Upper lobe of left lung (tissue), 6 donors: ENCODE results near the gene SSNA1. TPM values are rescaled to one million over a fixed set of nuclear protein-coding genes. Genes with fewer than 3 reads are reported as not detected.
A peak's percentile ranks its signal among the peaks of the same experiment; 100 is the strongest.

ENCODE experiments used
- ATAC-seq, 2 donors: fragments of 200-7000 bp; cut with Tn5 transposase; one replicate each; pipeline ENCODE4 v1.9.1; 2022; ENCODE audit warnings: mild to moderate bottlenecking in 2 of 2, moderate library complexity in 2 of 2; ENCODE audit not compliant: low FRiP score in 2 of 2
- DNase-seq, 2 donors: peaks; one replicate each; pipeline ENCODE4 v3.0.0-alpha.2; 2019 to 2020
- H3K27ac ChIP-seq, 4 donors: fragments of 200-600 bp; sonication (generic); one replicate each; pipeline ENCODE4 v1.5.1; 2016 to 2019
- H3K27me3 ChIP-seq, 4 donors: fragments of 200-600 bp; sonication (generic); one replicate each; pipeline ENCODE4 v1.5.1; 2017 to 2019
- H3K36me3 ChIP-seq, 4 donors: fragments of 200-600 bp; sonication (generic); one replicate each; pipeline ENCODE4 v1.5.1; 2016 to 2019
- H3K4me1 ChIP-seq, 4 donors: fragments of 200-600 bp; sonication (generic); one replicate each; pipeline ENCODE4 v1.5.1; 2018 to 2019
- H3K4me3 ChIP-seq, 4 donors: fragments of 200-600 bp; sonication (generic); one replicate each; pipeline ENCODE4 v1.5.1; 2017 to 2019; ENCODE audit warnings: mild to moderate bottlenecking in 2 of 4, moderate library complexity in 1 of 4
- H3K9me3 ChIP-seq, 4 donors: fragments of 200-600 bp; sonication (generic); one replicate each; pipeline ENCODE4 v1.5.1; 2018 to 2019
- EP300 ChIP-seq, 4 donors: sonication (generic); formaldehyde crosslinking; IDR thresholded peaks; one replicate each; pipeline ENCODE4 v1.5.1; 2017; ENCODE audit warnings: antibody characterized with exemption in 4 of 4, control low read depth in 2 of 4
- POLR2A ChIP-seq, 4 donors: fragments of 450-650 bp; IDR thresholded peaks; one replicate each; pipeline ENCODE4 v1.5.1; 2016 to 2017; ENCODE audit warnings: antibody characterized with exemption in 4 of 4, mild to moderate bottlenecking in 2 of 4
- POLR2AphosphoS5 ChIP-seq, 2 donors: sonication (generic); formaldehyde crosslinking; IDR thresholded peaks; one replicate each; pipeline ENCODE4 v1.5.1; 2017; ENCODE audit warnings: antibody characterized with exemption in 2 of 2
- WGBS, 2 donors: methylation state at CpG; one replicate each; pipeline ENCODE4 v1.1.5; 2017 to 2018; 5-methylcytosine and 5-hydroxymethylcytosine counted together
- total RNA-seq, 6 donors: library from RNA; depleted of rRNA in 4 of 6; stranded (reverse); fragments of >200 nt in 4 of 6; gene quantifications; one replicate each; pipeline versions ENCODE4 v1.1.0 to v1.2.1, GENCODE V29; 2016 to 2021
- TF ChIP-seq, protein P1 (sequence below), 6 experiments: fragments of 450-650 bp in 4 of 6; fragments of 200-600 bp in 2 of 6; sonication (generic) in 2 of 6; IDR thresholded peaks; one replicate each; pipeline ENCODE4 v1.5.1; 2016 to 2019; ENCODE audit warnings: antibody characterized with exemption in 6 of 6
- donor health status: DM: no; HTN: no; CAD: no; lungs with moderate emphysema.
- donor health status: DM: no; HTN: yes; CAD: no; lungs with severe emphysema.

Gene SSNA1
- total RNA-seq, 6 donors from 2014 or later, result 39.8 to 110 (median 73.0) TPM

DNA sequence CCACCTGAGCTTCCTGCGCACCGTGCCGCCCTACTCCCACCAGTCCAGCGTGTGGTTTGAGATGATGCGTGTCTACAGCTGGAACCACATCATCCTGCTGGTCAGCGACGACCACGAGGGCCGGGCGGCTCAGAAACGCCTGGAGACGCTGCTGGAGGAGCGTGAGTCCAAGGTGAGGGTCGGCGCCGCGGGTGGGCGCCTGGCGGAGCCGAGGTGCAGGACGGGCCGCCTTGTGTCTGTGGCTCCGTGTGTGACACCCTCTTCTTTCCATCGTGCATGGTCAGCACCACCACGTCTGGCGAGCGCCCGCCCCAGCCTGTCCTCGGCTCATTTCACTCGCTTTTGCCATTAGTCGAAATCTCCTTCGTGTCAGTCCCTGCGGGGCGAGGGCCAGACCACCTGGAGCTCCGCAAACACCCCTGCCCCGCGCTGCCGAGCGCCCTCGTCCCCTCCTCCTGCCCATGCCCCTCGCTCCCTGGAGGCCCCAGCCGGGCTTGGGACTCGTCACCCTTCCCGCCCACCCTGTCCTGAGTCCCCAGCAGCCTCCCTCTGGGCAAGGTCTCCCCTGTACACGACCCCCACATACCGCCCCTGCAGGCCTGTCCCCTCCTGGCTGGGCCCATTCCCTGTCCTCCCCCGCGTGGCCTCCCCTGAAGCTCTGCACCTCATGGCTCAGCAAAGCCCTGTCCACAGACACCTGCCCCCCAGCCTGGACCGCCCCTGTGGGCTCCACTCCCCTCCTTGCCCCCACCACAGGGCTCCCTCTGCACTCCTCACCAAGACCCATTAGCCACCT is 42.5 kb upstream of the SSNA1 start:
- WGBS, 2 donors, result 53 to 63% methylated on average over 24 to 34 of the region's 49 CpGs
- Histone ChIP-seq H3K4me3 (no peak overlapping the region), H3K9me3 (peaks cover 0 to 4% (median 0%) of the 10 kb centered on the region in 4 donors), H3K27me3 (peaks cover 0 to 22% (median 0%) of the 10 kb centered on the region in 4 donors), H3K27ac (no peak overlapping the region), H3K36me3 (no peaks in the 10 kb centered on the region), H3K4me1 (no peaks in the 10 kb centered on the region)
- no peak for TF ChIP-seq POLR2A (IDR thresholded peaks at IDR 0.05)
- no peak for TF ChIP-seq EP300 (IDR thresholded peaks at IDR 0.05)
- TF ChIP-seq, protein P1, sequence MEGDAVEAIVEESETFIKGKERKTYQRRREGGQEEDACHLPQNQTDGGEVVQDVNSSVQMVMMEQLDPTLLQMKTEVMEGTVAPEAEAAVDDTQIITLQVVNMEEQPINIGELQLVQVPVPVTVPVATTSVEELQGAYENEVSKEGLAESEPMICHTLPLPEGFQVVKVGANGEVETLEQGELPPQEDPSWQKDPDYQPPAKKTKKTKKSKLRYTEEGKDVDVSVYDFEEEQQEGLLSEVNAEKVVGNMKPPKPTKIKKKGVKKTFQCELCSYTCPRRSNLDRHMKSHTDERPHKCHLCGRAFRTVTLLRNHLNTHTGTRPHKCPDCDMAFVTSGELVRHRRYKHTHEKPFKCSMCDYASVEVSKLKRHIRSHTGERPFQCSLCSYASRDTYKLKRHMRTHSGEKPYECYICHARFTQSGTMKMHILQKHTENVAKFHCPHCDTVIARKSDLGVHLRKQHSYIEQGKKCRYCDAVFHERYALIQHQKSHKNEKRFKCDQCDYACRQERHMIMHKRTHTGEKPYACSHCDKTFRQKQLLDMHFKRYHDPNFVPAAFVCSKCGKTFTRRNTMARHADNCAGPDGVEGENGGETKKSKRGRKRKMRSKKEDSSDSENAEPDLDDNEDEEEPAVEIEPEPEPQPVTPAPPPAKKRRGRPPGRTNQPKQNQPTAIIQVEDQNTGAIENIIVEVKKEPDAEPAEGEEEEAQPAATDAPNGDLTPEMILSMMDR (IDR thresholded peaks at IDR 0.05), result no peak
- no peak for TF ChIP-seq POLR2AphosphoS5 (IDR thresholded peaks at IDR 0.05)
- ATAC-seq, result no peak
- peak in 1 of 2 donors; percentile 82 for DNase-seq

DNA sequence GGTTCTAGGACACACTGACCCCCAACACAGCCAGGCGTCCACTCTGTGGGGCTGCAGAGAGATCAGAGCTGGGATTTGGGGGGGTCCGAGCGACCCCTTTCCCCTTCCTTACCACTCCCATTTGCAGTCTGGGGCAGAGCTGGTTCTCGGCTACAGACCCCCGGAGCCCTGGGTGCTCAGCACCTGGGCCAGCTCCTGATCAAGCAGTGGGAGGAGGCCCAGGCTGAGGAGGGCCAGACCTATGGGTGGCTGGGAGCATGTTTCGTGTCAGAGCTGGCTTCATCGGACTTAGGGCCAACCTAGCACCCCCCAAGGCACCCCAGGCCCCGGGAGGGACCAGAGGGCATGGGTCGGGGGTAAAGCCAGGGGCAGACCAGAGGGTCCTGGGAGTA is 42.0 kb upstream of the SSNA1 start:
- no peak for ATAC-seq
- H3K27me3 ChIP-seq, result peaks cover 0 to 17% (median 0%) of the 10 kb centered on the region in 4 donors
- H3K27ac ChIP-seq, result no peak overlapping the region
- H3K36me3 ChIP-seq, result no peaks in the 10 kb centered on the region
- TF ChIP-seq EP300 (IDR thresholded peaks at IDR 0.05) (no peak), POLR2A (IDR thresholded peaks at IDR 0.05) (no peak), POLR2AphosphoS5 (IDR thresholded peaks at IDR 0.05) (no peak)
- TF ChIP-seq, protein P1 (IDR thresholded peaks at IDR 0.05), result no peak
- H3K4me3 ChIP-seq, result no peak overlapping the region
- peak in 1 of 2 donors; percentile 45 for DNase-seq
- H3K9me3 ChIP-seq, result peaks cover 0 to 6% (median 0%) of the 10 kb centered on the region in 4 donors
- H3K4me1 ChIP-seq, result no peaks in the 10 kb centered on the region
- WGBS, 2 donors, result 43 to 70% methylated on average over 4 to 9 of the region's 9 CpGs

DNA sequence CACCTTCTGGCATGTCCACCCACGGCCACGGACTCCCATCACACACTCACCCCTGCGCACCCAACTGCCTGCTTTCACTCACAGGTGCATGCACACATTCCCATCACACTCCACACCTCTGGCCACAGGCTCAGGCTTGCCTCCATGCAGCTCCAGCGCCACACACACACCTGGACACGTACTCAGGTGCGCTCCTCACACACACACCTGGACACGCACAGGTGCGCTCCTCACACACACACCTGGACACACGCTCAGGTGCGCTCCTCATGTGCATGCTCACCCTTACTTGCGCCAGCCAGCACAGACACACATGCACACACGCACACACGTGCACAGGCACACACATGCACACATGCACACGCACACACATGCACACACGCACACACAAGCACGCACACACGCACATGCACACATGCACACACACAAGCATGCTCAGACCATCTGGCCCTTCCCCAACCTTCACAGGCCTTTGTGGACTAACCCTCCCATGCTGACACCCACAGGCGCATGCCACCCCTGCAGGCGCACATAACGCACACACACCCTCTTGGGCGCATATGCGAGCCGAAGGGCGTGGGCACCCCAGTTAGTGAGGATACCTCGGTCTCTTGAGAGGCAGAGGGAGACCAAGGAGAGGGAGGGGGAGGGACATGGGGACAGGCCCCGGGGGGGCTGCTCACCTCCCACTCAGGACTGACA is 41.2 kb upstream of the SSNA1 start:
- H3K4me3 ChIP-seq, result no peak overlapping the region

DNA sequence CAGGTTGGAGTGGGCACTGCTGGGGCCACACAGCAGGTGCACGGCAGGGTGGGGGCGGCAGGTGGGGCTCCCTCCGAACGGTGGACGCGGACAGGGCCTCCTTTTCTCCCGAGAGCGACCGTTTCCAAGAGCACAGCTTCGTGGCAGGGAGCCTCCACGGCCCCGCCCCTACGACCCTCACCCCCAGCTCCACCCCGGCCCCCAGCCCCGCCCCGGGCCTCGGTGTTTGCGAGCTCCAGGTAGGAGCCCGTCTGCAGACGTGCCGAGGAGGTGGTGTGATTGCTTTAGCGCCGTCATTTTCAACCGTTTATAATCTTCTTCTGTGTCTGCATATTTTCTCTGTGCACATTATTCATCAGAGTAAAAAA is 40.7 kb upstream of the SSNA1 start:
- peak in 1 of 2 donors; percentile 74 for DNase-seq
- Histone ChIP-seq H3K4me1 (no peaks in the 10 kb centered on the region), H3K36me3 (no peaks in the 10 kb centered on the region), H3K9me3 (peaks cover 0 to 6% (median 0%) of the 10 kb centered on the region in 4 donors), H3K27me3 (peaks cover 0 to 8% (median 0%) of the 10 kb centered on the region in 4 donors), H3K4me3 (no peak overlapping the region), H3K27ac (no peak overlapping the region)
- WGBS, 2 donors, result 19 to 23% methylated on average over 11 to 22 of the region's 24 CpGs
- no peak for ATAC-seq
- TF ChIP-seq POLR2AphosphoS5 (IDR thresholded peaks at IDR 0.05), result no peak
- TF ChIP-seq, protein P1 (IDR thresholded peaks at IDR 0.05), result no peak
- no peak for TF ChIP-seq EP300 (IDR thresholded peaks at IDR 0.05)
- TF ChIP-seq POLR2A (IDR thresholded peaks at IDR 0.05), result no peak

More for the DNA sequence above, 41.2 kb upstream of the SSNA1 start:
- H3K27me3 ChIP-seq, result peaks cover 0 to 11% (median 0%) of the 10 kb centered on the region in 4 donors
- no peaks in the 10 kb centered on the region for H3K4me1 ChIP-seq
- no peak overlapping the region for H3K27ac ChIP-seq
- TF ChIP-seq EP300 (IDR thresholded peaks at IDR 0.05) (no peak), POLR2AphosphoS5 (IDR thresholded peaks at IDR 0.05) (no peak), POLR2A (IDR thresholded peaks at IDR 0.05) (no peak)
- TF ChIP-seq, protein P1 (IDR thresholded peaks at IDR 0.05), result no peak
- no peaks in the 10 kb centered on the region for H3K36me3 ChIP-seq
- WGBS, 2 donors, result 78 to 90% methylated on average over 17 to 26 of the region's 26 CpGs
- DNase-seq, result peak in 1 of 2 donors; percentile 50
- H3K9me3 ChIP-seq, result peaks cover 0 to 6% (median 0%) of the 10 kb centered on the region in 4 donors
- ATAC-seq, result no peak
